Neural cell (in vitro differentiated cells): ENCODE results near the gene PROZ.

Experiments used
- EP300 ChIP-seq: fragments of 450-650 bp; conservative IDR thresholded peaks from 2 replicates; pipeline ENCODE4 v1.6.1; 2014; ENCODE audit warnings: antibody characterized with exemption, mild to moderate bottlenecking, moderate library complexity; ENCODE audit not compliant: poor library complexity, severe bottlenecking
- POLR2AphosphoS5 ChIP-seq: IDR thresholded peaks from 2 replicates; pipeline ENCODE4 v1.6.1; 2012
- SMC3 ChIP-seq: fragments of 450-650 bp; conservative IDR thresholded peaks from 2 replicates; pipeline ENCODE4 v1.6.1; 2014; ENCODE audit warnings: antibody characterized with exemption, mild to moderate bottlenecking, moderate library complexity; ENCODE audit not compliant: poor library complexity
- TF ChIP-seq, protein P1 (sequence below): fragments of 450-650 bp; IDR thresholded peaks from 2 replicates; pipeline ENCODE4 v1.5.1; 2014; ENCODE audit warnings: antibody characterized with exemption, mild to moderate bottlenecking, moderate library complexity; ENCODE audit not compliant: poor library complexity, severe bottlenecking
- TF ChIP-seq, protein P2 (sequence below): IDR thresholded peaks from 2 replicates; pipeline ENCODE4 v1.6.1; 2012; ENCODE audit warnings: borderline replicate concordance

- TF ChIP-seq, protein P1, sequence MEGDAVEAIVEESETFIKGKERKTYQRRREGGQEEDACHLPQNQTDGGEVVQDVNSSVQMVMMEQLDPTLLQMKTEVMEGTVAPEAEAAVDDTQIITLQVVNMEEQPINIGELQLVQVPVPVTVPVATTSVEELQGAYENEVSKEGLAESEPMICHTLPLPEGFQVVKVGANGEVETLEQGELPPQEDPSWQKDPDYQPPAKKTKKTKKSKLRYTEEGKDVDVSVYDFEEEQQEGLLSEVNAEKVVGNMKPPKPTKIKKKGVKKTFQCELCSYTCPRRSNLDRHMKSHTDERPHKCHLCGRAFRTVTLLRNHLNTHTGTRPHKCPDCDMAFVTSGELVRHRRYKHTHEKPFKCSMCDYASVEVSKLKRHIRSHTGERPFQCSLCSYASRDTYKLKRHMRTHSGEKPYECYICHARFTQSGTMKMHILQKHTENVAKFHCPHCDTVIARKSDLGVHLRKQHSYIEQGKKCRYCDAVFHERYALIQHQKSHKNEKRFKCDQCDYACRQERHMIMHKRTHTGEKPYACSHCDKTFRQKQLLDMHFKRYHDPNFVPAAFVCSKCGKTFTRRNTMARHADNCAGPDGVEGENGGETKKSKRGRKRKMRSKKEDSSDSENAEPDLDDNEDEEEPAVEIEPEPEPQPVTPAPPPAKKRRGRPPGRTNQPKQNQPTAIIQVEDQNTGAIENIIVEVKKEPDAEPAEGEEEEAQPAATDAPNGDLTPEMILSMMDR: no peak
- TF ChIP-seq SMC3 (no peak), POLR2AphosphoS5 (no peak), EP300 (no peak)
- TF ChIP-seq, protein P2, sequence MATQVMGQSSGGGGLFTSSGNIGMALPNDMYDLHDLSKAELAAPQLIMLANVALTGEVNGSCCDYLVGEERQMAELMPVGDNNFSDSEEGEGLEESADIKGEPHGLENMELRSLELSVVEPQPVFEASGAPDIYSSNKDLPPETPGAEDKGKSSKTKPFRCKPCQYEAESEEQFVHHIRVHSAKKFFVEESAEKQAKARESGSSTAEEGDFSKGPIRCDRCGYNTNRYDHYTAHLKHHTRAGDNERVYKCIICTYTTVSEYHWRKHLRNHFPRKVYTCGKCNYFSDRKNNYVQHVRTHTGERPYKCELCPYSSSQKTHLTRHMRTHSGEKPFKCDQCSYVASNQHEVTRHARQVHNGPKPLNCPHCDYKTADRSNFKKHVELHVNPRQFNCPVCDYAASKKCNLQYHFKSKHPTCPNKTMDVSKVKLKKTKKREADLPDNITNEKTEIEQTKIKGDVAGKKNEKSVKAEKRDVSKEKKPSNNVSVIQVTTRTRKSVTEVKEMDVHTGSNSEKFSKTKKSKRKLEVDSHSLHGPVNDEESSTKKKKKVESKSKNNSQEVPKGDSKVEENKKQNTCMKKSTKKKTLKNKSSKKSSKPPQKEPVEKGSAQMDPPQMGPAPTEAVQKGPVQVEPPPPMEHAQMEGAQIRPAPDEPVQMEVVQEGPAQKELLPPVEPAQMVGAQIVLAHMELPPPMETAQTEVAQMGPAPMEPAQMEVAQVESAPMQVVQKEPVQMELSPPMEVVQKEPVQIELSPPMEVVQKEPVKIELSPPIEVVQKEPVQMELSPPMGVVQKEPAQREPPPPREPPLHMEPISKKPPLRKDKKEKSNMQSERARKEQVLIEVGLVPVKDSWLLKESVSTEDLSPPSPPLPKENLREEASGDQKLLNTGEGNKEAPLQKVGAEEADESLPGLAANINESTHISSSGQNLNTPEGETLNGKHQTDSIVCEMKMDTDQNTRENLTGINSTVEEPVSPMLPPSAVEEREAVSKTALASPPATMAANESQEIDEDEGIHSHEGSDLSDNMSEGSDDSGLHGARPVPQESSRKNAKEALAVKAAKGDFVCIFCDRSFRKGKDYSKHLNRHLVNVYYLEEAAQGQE: no peak
These were observed 31.9 kb upstream of the PROZ start for GRCh38 chr13:113126265-113127150.
